Trophoblast cell (in vitro differentiated cells and primary cell): ENCODE measurements around the gene COPE.

Source experiments
- DNase-seq, 2 donors: peaks; one replicate each; pipeline ENCODE4 v3.0.0-alpha.2; 2016
- H2AFZ ChIP-seq: 2 replicates; pipeline ENCODE4 v1.6.1; 2013; ENCODE audit warnings: low read length, moderate library complexity, mild to moderate bottlenecking; ENCODE audit not compliant: insufficient read depth, poor library complexity
- H2AK5ac ChIP-seq: 2 replicates; pipeline ENCODE4 v1.6.1; 2013; ENCODE audit warnings: mild to moderate bottlenecking, low read length
- H2BK120ac ChIP-seq: 2 replicates; pipeline ENCODE4 v1.6.1; 2013; ENCODE audit warnings: low read length, mild to moderate bottlenecking, moderate library complexity; ENCODE audit not compliant: insufficient read depth, poor library complexity
- H2BK12ac ChIP-seq: 2 replicates; pipeline ENCODE4 v1.6.1; 2013; ENCODE audit warnings: mild to moderate bottlenecking, low read length, moderate library complexity
- H2BK5ac ChIP-seq: 2 replicates; pipeline ENCODE4 v1.6.1; 2013; ENCODE audit warnings: low read length, low read depth, moderate library complexity, mild to moderate bottlenecking; ENCODE audit not compliant: poor library complexity
- H3K14ac ChIP-seq: 2 replicates; pipeline ENCODE4 v1.6.1; 2013; ENCODE audit warnings: mild to moderate bottlenecking, low read length
- H3K18ac ChIP-seq: 2 replicates; pipeline ENCODE4 v1.6.1; 2013; ENCODE audit warnings: mild to moderate bottlenecking, low read length
- H3K23ac ChIP-seq: 2 replicates; pipeline ENCODE4 v1.6.1; 2013; ENCODE audit warnings: low read length
- H3K27ac ChIP-seq: 2 replicates; pipeline ENCODE4 v1.5.1; 2013; ENCODE audit warnings: low read depth, mild to moderate bottlenecking, inconsistent platforms, low read length, moderate library complexity
- H3K27me3 ChIP-seq: 2 replicates; pipeline ENCODE4 v1.6.1; 2013; ENCODE audit warnings: inconsistent platforms, mild to moderate bottlenecking, low read length, moderate library complexity; ENCODE audit not compliant: insufficient read depth
- H3K36me3 ChIP-seq, 2 experiments: 1 replicate in 1 of 2; 2 replicates in 1 of 2; pipeline ENCODE4 v1.6.1; 2013; ENCODE audit warnings: low read length in 2 of 2, mild to moderate bottlenecking in 2 of 2, moderate library complexity in 1 of 2; ENCODE audit not compliant: insufficient read depth in 2 of 2, control insufficient read depth in 1 of 2
- H3K4ac ChIP-seq: 2 replicates; pipeline ENCODE4 v1.6.1; 2013; ENCODE audit warnings: low read depth, mild to moderate bottlenecking, low read length, moderate library complexity
- H3K4me1 ChIP-seq, 2 experiments: 1 replicate in 1 of 2; 2 replicates in 1 of 2; pipeline ENCODE4 v1.6.1; 2013; ENCODE audit warnings: low read length in 2 of 2, mild to moderate bottlenecking in 2 of 2, moderate library complexity in 1 of 2; ENCODE audit not compliant: insufficient read depth in 2 of 2, control insufficient read depth in 1 of 2
- H3K4me2 ChIP-seq: 2 replicates; pipeline ENCODE4 v1.6.1; 2013; ENCODE audit warnings: inconsistent platforms, mild to moderate bottlenecking, low read length, moderate library complexity
- H3K4me3 ChIP-seq: 2 replicates; pipeline ENCODE4 v1.5.1; 2013; ENCODE audit warnings: mild to moderate bottlenecking, low read depth, low read length, inconsistent platforms
- H3K79me1 ChIP-seq: one replicate; pipeline ENCODE4 v1.6.1; 2013; ENCODE audit warnings: low read length
- H3K79me2 ChIP-seq: 2 replicates; pipeline ENCODE4 v1.6.1; 2013; ENCODE audit warnings: low read length, mild to moderate bottlenecking; ENCODE audit not compliant: control insufficient read depth, insufficient read depth, poor library complexity
- H3K9ac ChIP-seq: 2 replicates; pipeline ENCODE4 v1.6.1; 2013; ENCODE audit warnings: mild to moderate bottlenecking, low read length
- H3K9me3 ChIP-seq: 2 replicates; pipeline ENCODE4 v1.6.1; 2013; ENCODE audit warnings: low read depth, mild to moderate bottlenecking, control low read depth, inconsistent platforms, low read length; ENCODE audit not compliant: insufficient read depth
- H4K12ac ChIP-seq: 2 replicates; pipeline ENCODE4 v1.6.1; 2013; ENCODE audit warnings: low read depth, mild to moderate bottlenecking, low read length, moderate library complexity
- H4K8ac ChIP-seq: 2 replicates; pipeline ENCODE4 v1.6.1; 2013; ENCODE audit warnings: low read depth, mild to moderate bottlenecking, low read length, moderate library complexity
- H4K91ac ChIP-seq: one replicate; pipeline ENCODE4 v1.6.1; 2013; ENCODE audit warnings: low read depth, mild to moderate bottlenecking, low read length, moderate library complexity
- WGBS: extraction: QIAGEN DNeasy Blood & Tissue Kit; methylation state at CpG from one replicate; pipeline ENCODE4 v1.1.7; 2013; ENCODE audit warnings: missing lambda C conversion rate; ENCODE audit not compliant: insufficient read length, insufficient coverage; ENCODE audit errors: extremely low coverage; 5-methylcytosine and 5-hydroxymethylcytosine counted together

COPE gene

DNA sequence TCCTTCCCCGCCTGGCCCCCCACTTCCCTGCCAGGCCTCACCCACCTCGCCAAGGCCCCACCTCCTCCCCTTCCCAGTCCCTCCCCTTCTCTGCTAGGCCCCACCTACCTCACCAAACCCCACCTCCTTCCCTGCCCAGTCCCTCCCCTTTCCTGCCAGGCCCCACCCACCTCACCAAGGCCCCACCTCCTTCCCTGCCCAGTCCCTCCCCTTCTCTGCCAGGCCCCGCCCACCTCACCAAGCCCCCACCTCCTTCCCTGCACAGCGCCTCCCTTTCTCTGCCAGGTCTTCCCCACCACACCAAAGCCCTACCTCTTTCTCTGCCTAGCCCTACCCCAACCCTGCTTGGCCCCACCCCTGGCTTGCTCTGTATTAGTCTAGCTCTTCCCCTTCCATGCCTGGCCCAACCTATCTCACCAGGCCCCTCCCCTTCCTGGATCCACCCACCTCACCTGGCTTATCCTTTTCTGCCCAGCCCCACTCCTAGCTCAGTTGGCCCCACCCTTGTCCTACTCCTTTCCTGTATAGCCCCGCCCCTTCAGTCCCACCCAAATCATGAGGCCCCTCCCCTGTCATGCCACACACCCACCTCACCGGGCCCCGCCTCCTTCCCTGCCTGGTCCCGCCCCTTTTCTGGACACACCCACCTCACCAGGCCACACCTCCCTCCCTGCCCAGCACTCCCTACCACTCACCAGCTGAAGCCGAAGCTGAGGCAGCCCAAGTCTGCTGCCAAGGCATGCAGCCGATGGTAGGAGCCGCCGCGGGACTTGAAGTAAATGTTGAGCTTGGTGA, 39.4 kb downstream of the COPE start:
- Histone ChIP-seq H2BK120ac (no peak overlapping the region), H3K4me3 (no peak overlapping the region), H3K79me2 (no peaks in the 10 kb centered on the region), H2BK5ac (no peak overlapping the region), H3K18ac (no peak overlapping the region), H4K91ac (no peak overlapping the region), H3K36me3 (peaks cover 4 to 6% of the 10 kb centered on the region in 2 experiments), H3K23ac (no peak overlapping the region), H3K14ac (no peak overlapping the region), H3K27me3 (no peaks in the 10 kb centered on the region), H3K4me1 (no peaks in the 10 kb centered on the region), H3K9me3 (peaks cover 5% of the 10 kb centered on the region), H3K27ac (no peak overlapping the region), H2BK12ac (no peak overlapping the region), H2AFZ (no peak overlapping the region), H4K12ac (no peak overlapping the region), H3K4ac (no peak overlapping the region), H2AK5ac (no peak overlapping the region), H3K4me2 (no peak overlapping the region), H3K79me1 (no peaks in the 10 kb centered on the region), H4K8ac (no peak overlapping the region), H3K9ac (no peak overlapping the region)
- DNase-seq: no peak
- no CpG with 5 or more reads among the region's 13 CpGs for WGBS

DNA sequence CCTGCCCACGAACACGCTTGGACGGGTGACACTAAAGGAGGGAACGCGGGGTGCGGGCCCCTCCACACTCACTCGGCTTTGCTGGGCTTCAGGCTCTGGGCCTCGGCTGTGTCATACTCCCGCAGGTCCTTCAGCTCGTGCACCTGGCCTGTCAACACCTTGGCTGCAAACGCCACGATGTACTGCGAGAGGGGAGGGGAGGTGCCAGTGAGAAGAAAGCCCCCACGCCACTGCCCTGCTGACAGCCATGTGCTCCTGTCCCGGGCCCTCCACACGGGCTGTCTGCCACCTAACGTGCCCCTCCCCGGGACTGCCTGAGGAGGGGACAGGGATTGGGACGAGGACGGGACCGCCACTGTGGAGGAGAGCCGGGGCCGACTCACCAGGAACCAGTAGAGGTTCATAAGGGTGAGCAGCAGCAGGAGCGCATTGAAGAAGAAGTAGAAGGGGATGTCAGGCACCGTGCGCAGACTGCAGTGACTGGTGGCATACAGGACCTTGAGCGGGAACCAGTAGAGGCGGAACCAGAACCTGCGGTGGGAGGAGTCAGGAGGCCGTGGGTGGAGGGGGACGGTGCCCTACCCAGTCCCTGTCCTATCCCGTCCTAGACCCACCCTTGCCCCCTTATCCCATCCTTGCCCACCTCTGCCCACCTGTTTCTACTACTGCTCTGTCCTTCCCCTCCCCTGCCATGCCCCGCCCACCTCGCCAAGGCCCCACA, 40.2 kb downstream of the COPE start:
- H4K12ac ChIP-seq: no peak overlapping the region
- H4K91ac ChIP-seq: no peak overlapping the region
- no peak overlapping the region for H3K18ac ChIP-seq
- H3K79me2 ChIP-seq: no peaks in the 10 kb centered on the region
- no CpG with 5 or more reads among the region's 34 CpGs for WGBS
- no peak overlapping the region for H3K9ac ChIP-seq
- no peaks in the 10 kb centered on the region for H3K27me3 ChIP-seq
- peaks cover 7 to 8% of the 10 kb centered on the region in 2 experiments for H3K36me3 ChIP-seq
- no peaks in the 10 kb centered on the region for H3K79me1 ChIP-seq
- H2BK5ac ChIP-seq: no peak overlapping the region
- no peak overlapping the region for H2BK12ac ChIP-seq
- no peak overlapping the region for H3K4me2 ChIP-seq
- no peak overlapping the region for H3K23ac ChIP-seq
- no peak overlapping the region for H2AK5ac ChIP-seq
- H4K8ac ChIP-seq: no peak overlapping the region
- no peak overlapping the region for H3K4me3 ChIP-seq
- H3K4ac ChIP-seq: no peak overlapping the region
- DNase-seq: no peak
- H3K9me3 ChIP-seq: peaks cover 5% of the 10 kb centered on the region
- H3K4me1 ChIP-seq: no peaks in the 10 kb centered on the region
- H3K27ac ChIP-seq: no peak overlapping the region
- no peak overlapping the region for H2BK120ac ChIP-seq
- no peak overlapping the region for H3K14ac ChIP-seq
- H2AFZ ChIP-seq: no peak overlapping the region

DNA sequence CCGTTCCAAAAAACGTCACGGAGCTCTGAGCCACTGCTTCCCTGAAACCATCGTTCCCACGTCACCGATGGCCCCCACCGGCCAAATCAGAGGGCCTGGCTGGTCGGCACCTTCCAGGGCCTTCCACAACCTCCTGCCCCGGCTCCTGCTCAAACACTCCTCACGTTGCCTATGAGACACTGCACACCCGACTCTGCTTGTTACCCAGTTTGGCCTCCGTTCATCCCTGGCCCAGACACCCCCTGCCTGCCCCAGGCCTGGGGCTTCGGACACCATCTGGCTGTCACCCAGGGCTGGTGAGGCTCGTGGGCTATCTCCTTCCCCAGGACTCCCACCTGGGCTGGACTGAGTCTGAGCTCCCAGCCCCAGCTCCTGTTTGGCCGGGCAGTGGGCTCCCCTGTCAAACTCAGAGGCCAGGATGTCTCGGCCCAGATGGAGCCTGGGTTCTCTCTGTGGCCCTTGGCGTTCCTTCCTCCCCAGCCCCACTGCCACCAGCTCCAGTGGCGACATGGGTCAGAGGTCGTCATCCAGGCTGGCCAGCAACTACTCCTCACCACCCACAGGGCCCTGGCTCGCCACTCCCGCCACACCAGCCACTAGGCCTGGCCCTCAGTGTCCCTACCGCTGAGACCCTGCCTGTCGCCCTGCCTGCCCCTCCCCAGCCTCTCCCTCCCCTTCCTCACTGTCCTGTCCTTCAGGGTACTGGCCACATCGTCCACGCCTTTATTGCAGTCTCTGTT, 41.0 kb downstream of the COPE start:
- no peak overlapping the region for H3K14ac ChIP-seq

DNA sequence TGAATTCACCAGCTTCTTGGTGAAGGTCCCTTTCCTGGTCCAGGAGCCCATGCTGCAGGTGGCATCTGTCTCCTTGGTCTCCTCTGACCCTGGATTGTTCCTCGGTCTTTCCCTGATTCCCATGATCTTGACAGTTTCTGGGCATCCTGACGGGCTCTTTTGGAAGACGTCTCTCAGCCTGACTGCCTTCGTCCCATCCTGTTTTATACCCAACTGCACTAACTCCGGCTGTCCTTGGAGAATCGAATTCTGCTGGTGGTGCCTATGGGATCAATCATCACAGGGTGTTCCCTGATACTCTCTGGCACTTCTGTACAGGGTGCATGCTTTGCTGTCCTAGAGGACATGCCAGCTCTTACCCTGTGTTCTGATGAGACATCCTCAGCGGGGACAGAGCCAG, 42.3 kb downstream of the COPE start:
- no peak overlapping the region for H3K23ac ChIP-seq
- no peak overlapping the region for H3K9ac ChIP-seq

More for the DNA sequence above, 41.0 kb downstream of the COPE start:
- Histone ChIP-seq H4K12ac (no peak overlapping the region), H3K36me3 (peaks cover 7 to 8% of the 10 kb centered on the region in 2 experiments), H3K9me3 (peaks cover 5% of the 10 kb centered on the region), H4K91ac (no peak overlapping the region), H2AK5ac (no peak overlapping the region), H3K4me1 (no peaks in the 10 kb centered on the region), H3K4me2 (no peak overlapping the region), H3K27ac (no peak overlapping the region), H4K8ac (no peak overlapping the region), H2BK12ac (no peak overlapping the region), H3K18ac (no peak overlapping the region), H3K4me3 (no peak overlapping the region), H3K79me1 (no peaks in the 10 kb centered on the region), H3K79me2 (no peaks in the 10 kb centered on the region), H2BK5ac (no peak overlapping the region), H2BK120ac (no peak overlapping the region), H3K4ac (no peak overlapping the region), H3K27me3 (no peaks in the 10 kb centered on the region), H3K23ac (no peak overlapping the region), H3K9ac (no peak overlapping the region), H2AFZ (no peak overlapping the region)
- no peak for DNase-seq
- no CpG with 5 or more reads among the region's 25 CpGs for WGBS

More for the DNA sequence above, 42.3 kb downstream of the COPE start:
- no peak overlapping the region for H3K18ac ChIP-seq
- H2AK5ac ChIP-seq: no peak overlapping the region
- H3K36me3 ChIP-seq: peaks cover 7 to 8% of the 10 kb centered on the region in 2 experiments
- H3K14ac ChIP-seq: no peak overlapping the region
- H3K27ac ChIP-seq: no peak overlapping the region
- no CpG with 5 or more reads among the region's 7 CpGs for WGBS
- no peak for DNase-seq
- no peak overlapping the region for H4K91ac ChIP-seq
- H3K9me3 ChIP-seq: peaks cover 5% of the 10 kb centered on the region
- H2BK120ac ChIP-seq: no peak overlapping the region
- no peak overlapping the region for H3K4me3 ChIP-seq
- no peak overlapping the region for H4K12ac ChIP-seq
- no peak overlapping the region for H4K8ac ChIP-seq
- H3K79me1 ChIP-seq: no peaks in the 10 kb centered on the region
- no peak overlapping the region for H2BK12ac ChIP-seq
- H2AFZ ChIP-seq: no peak overlapping the region
- no peak overlapping the region for H2BK5ac ChIP-seq
- H3K4me1 ChIP-seq: no peaks in the 10 kb centered on the region
- H3K27me3 ChIP-seq: no peaks in the 10 kb centered on the region
- H3K4ac ChIP-seq: no peak overlapping the region
- H3K4me2 ChIP-seq: no peak overlapping the region
- H3K79me2 ChIP-seq: no peaks in the 10 kb centered on the region
